Spinal cord (tissue), 10 donors: ENCODE results near the gene UVSSA. TPM values are rescaled to one million over a fixed set of nuclear protein-coding genes. Genes with fewer than 3 reads are reported as not detected.
"Not testable (repeated sequence)": the region's sequence is repeated elsewhere in the genome, so short reads cannot be mapped to it uniquely, and the experiment has no call there.

Experiments
- DNase-seq, 6 donors: peaks; one replicate each; pipeline versions ENCODE4 v3.0.0 to v3.0.0-alpha.2; 2013 to 2015; ENCODE audit warnings: low spot score in 6 of 6, low read depth in 4 of 6
- H3K27ac ChIP-seq: one replicate; pipeline ENCODE4 v1.5.1; 2013; ENCODE audit warnings: low read depth, low read length, control low read depth
- H3K27me3 ChIP-seq: one replicate; pipeline ENCODE4 v1.6.1; 2013; ENCODE audit warnings: low read length; ENCODE audit not compliant: control insufficient read depth, insufficient read depth
- H3K36me3 ChIP-seq: one replicate; pipeline ENCODE4 v1.6.1; 2013; ENCODE audit warnings: low read length; ENCODE audit not compliant: control insufficient read depth, insufficient read depth
- H3K4me1 ChIP-seq: one replicate; pipeline ENCODE4 v1.6.1; 2013; ENCODE audit warnings: low read length; ENCODE audit not compliant: control insufficient read depth, insufficient read depth
- H3K4me3 ChIP-seq: one replicate; pipeline ENCODE4 v1.5.1; 2013; ENCODE audit warnings: low read depth, low read length, control low read depth
- H3K9me3 ChIP-seq: one replicate; pipeline ENCODE4 v1.6.1; 2013; ENCODE audit warnings: low read length; ENCODE audit not compliant: control insufficient read depth, insufficient read depth
- WGBS: methylation state at CpG from one replicate; pipeline ENCODE4 v1.1.5; 2013; ENCODE audit warnings: missing lambda C conversion rate; ENCODE audit not compliant: insufficient coverage; 5-methylcytosine and 5-hydroxymethylcytosine counted together
- polyA plus RNA-seq, 2 donors: library from polyadenylated mRNA; unstranded; fragments of 120-200 nt; gene quantifications; one replicate each; pipeline ENCODE4 v1.2.1, GENCODE V29; 2013; ENCODE audit not compliant: insufficient read length in 2 of 2
- total RNA-seq, 2 donors: library from RNA; depleted of rRNA in 1 of 2; stranded (reverse); fragments of 120-200 nt in 1 of 2; fragments of >200 nt in 1 of 2; gene quantifications; one replicate each; pipeline versions ENCODE4 v1.2.3 to v1.2.4, GENCODE V29; 2013 to 2014
- donor health status: healthy.

UVSSA gene
- total and polyA plus RNA-seq, 4 donors = 7.5 to 27.7 (median 17.1) TPM

DNA sequence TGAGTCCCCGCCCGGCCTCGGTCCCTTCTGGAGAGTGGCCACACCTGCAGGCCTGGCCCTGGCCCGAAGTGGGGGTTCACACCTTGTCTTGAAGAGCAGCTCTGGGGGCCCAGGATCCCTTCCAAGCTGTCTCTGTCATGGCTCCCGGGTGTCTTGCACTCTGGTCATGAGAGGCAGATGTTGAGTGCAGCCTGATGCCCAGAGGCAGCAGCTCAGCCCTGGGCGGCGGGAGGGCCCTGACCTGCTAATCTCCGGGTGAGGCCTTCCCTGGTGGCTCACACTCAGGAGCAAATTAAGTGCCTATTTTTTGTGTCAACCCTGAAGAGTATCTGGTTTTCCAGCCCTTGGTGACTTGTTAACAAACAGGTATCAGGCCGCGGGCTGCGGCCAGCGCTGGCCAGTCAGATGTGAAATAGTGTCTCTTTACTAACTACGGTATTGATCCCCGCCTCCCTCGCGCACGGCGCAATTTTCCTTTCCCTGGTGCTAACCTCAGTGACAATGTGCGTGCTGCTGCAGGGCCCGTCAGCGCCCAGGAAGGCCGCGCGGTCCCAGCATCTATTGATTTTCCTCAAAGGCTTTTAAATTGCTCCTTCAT lies 35.0 kb downstream of the UVSSA start:
- WGBS = 68% methylated on average over 22 of the region's 24 CpGs
- H3K4me1 ChIP-seq = peaks cover 8% of the 10 kb centered on the region
- H3K4me3 ChIP-seq = no peak overlapping the region
- no peak overlapping the region for H3K27ac ChIP-seq
- H3K9me3 ChIP-seq = no peaks in the 10 kb centered on the region
- peak in 1 of 6 donors; percentile 55 for DNase-seq
- no peaks in the 10 kb centered on the region for H3K27me3 ChIP-seq
- H3K36me3 ChIP-seq = peaks cover 95% of the 10 kb centered on the region

DNA sequence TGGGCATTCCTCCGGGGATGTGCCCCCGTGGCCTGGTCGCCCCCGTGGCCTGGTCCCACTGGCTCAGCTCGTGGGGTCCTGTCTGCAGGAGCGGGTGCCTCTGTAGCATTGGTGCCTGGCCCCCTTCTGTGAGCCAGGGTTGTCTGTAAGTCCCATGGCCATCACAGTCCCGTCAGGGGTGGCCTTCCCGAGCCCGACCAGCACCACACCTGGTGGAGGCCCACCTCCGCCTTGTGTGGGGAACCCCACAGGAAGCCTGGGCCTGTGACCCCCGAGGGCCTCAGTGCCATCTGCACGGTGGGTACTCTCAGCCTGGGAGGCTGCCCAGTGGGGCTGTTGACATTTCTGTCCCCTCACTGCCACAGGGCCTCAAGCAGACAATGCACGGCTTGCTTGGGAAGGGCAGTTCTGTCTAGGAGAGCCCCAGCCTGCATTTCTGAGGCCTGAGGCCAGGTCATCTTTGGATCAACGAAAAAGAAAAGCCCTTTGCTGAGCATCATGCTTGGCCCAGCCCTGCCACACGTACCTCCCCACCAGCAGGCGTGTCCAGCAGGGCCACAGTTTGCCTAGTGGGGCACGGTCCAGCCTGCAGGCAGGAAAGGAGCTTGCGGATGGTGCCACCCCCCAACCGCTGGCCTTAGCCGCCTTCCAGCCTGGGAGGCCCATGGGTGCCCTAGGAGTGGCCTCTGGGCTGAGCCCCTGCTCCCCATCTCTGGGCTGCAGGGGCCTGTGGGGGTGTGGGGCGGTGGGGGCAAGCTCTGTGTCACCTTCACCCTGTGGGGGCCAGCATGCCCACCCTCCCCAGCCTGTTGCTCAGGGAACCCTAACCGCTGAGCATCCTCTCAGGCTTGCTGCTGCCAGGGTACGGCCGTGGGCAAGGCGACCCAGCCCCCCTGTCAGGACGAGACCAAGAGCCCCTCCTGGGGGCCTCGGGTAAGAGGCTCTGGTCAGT lies 36.0 kb downstream of the UVSSA start:
- peaks cover 87% of the 10 kb centered on the region for H3K36me3 ChIP-seq
- 82% methylated on average over 26 of the region's 27 CpGs for WGBS
- peaks cover 8% of the 10 kb centered on the region for H3K4me1 ChIP-seq
- no peak overlapping the region for H3K4me3 ChIP-seq
- no peak overlapping the region for H3K27ac ChIP-seq
- no peak for DNase-seq
- H3K27me3 ChIP-seq = no peaks in the 10 kb centered on the region
- H3K9me3 ChIP-seq = no peaks in the 10 kb centered on the region

DNA sequence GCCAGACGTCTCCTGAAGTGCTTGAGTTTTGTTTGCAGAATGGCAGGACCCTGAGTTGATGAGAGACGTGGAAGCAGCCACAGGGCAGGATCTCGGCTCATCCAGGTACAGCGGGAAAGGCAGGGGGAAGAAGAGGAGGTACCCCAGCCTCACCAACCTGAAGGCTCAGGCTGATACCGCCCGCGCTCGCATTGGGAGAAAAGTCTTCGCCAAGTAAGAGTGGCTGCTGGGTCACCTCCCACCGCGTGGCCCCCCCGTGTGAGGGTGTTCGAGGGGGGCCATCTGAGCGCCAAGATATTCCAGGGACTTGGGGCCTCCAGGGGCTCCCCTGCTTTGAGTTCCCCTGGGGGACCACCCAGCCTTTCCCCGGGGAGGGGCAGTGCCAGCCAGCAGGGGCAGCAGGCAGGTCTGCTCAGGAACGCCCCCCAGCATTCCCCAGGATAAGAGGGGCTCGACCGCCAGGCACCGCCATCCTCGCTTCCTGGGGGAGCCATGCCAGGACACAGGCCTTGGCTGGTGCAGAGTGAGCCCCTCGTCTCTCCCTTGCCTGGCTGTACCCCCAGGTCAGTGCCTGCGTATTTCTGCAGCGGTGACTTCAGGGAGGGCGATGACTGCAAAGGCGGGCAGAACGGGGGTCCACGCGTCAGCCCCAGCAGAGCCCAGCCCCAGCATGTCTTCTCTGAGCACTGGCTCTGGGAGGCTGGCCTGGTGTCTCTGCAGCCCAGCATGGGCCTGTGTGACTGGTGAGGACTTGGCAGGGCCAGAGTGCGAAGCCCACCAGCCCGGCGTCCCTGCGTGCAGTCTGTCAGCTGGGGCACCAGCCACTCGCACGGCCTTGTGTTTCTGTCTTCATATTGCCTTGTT lies 37.0 kb downstream of the UVSSA start:
- H3K4me1 ChIP-seq = peaks cover 8% of the 10 kb centered on the region
- peaks cover 78% of the 10 kb centered on the region for H3K36me3 ChIP-seq
- H3K27me3 ChIP-seq = no peaks in the 10 kb centered on the region
- no peak overlapping the region for H3K27ac ChIP-seq
- no peak for DNase-seq
- peaks cover 4% of the 10 kb centered on the region for H3K9me3 ChIP-seq
- WGBS = 93% methylated on average over 34 of the region's 34 CpGs
- no peak overlapping the region for H3K4me3 ChIP-seq

DNA sequence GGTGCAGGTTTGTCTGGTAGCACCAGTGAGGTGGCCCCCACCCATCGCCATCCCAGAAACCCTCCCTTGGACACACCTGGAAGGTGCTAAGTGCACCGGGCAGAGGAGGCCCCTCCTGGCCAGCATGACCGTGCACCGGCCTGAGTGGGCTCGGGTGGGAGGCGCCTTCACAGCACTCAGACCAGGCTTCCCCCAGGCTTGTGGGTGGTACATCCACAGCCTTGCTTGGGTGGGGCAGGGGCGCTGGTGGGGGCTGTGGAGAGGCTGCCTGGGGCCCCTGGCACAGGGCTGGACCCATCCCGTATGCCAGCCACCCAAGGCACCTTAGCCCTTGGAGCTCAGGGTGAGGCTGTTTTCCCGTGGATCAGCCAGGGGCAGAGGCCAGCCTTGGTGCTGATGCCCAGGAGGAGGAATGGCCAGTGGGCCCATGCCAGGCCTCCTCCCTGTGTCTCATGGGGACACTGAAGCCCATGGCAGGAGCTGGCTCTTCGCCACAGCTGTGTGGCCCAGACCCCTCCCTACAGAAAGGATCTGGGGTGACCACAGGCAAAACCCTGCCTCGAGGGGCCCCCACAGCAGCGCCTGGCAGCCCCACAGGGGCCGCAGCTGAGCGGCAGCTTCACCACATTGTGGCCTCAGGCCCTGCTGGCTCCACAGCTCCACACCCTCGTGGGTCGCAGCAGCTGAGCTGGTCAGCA lies 37.8 kb downstream of the UVSSA start:
- WGBS = 91% methylated on average over 15 of the region's 16 CpGs
- DNase-seq = no peak
- Histone ChIP-seq H3K27ac (no peak overlapping the region), H3K4me1 (peaks cover 8% of the 10 kb centered on the region), H3K9me3 (peaks cover 4% of the 10 kb centered on the region), H3K27me3 (no peaks in the 10 kb centered on the region), H3K36me3 (peaks cover 71% of the 10 kb centered on the region), H3K4me3 (no peak overlapping the region)

DNA sequence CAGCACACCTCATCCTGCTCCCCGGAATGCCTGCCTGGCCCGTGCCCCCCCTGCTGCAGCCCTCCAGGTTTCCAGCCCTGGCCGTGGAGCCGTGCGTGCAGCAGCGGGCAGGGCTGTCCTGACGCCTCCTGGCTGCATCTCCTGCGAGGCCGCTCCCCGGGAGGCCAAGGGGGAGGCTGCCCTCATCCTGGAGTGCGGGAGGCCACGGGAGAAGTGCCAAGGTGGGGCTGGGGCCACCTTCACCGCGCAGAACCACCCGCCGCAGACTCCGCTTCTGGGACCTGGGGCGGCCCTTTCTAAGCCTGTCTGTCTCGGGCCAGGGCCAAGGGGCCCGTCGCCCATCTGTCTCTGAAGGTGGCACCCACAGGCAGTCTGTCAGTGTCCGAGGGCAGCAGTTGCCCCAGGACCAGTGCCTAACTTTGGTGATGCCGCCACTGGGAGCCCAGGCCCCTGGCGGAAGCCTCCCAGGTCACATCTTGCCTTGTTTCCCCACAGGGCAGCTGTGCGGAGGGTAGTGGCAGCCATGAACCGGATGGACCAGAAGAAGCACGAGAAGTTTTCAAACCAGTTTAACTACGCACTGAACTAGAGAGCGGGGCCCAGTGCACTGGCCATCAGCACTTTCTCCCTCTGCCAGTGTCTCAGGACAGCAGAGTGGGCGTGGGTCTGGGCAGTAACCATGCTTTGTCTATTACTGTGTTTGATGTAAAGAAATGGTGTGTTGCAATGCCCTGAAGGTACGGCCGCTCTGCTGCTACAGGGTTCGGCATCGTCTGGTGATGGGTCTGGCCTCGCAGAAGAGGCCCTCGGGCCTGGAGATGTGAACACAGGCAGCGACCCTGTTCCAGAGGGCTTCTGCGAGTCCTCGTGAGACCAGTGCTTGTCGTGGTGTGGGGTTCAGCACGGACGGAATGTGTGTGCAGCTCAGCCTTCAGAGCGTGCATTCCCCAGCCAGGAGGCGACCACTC lies 38.6 kb downstream of the UVSSA start:
- Histone ChIP-seq H3K4me3 (no peak overlapping the region), H3K9me3 (peaks cover 4% of the 10 kb centered on the region), H3K36me3 (peaks cover 63% of the 10 kb centered on the region), H3K27me3 (no peaks in the 10 kb centered on the region), H3K27ac (no peak overlapping the region), H3K4me1 (peaks cover 8% of the 10 kb centered on the region)
- WGBS = 93% methylated on average over 44 of the region's 44 CpGs
- DNase-seq = no peak

DNA sequence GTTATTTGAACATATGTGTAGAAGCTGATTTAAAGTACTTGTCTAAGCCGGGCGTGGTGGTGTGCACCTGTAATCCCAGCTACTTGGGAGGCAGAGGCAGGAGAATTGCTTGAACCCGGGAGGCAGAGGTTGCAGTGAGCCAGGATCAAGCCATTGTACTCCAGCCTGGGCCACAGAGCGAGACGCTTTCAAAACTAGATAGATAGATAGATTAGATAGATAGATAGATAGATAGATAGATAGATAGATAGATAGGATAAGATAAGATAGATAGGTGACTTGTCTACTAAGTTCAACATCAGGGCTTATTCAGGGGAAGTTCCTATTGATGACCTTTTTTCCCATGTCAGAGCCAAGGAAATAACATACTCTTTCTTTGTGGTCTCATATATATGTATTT lies 46.4 kb downstream of the UVSSA start:
- H3K9me3 ChIP-seq, H3K27me3 ChIP-seq, H3K4me1 ChIP-seq, DNase-seq, H3K27ac ChIP-seq, H3K4me3 ChIP-seq: not testable (repeated sequence)
- WGBS = 94% methylated on average over 5 of the region's 5 CpGs
- H3K36me3 ChIP-seq = peaks cover 24% of the 10 kb centered on the region

DNA sequence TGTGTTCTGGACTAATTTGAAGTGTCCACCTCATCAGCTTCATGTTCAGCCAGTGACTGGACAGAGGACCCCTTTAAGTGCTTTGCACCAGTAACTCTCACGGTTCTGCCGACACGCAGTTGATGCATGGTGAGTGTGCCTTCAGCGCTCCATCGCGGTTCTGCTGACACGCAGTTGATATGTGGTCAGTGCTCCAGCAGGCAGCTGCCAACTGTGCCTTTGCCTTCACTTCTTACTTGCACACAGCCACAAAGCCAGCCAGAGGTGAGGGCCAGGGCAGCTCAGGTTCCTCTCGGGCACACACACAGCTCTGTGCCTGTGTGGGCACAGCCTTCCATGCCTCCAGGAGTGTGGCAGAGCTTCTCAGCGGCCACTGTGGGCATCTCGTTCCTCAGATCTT lies 46.9 kb downstream of the UVSSA start:
- no peaks in the 10 kb centered on the region for H3K27me3 ChIP-seq
- WGBS = 87% methylated on average over 8 of the region's 10 CpGs
- no peak overlapping the region for H3K4me3 ChIP-seq
- no peak for DNase-seq
- H3K9me3 ChIP-seq = peaks cover 8% of the 10 kb centered on the region
- no peaks in the 10 kb centered on the region for H3K4me1 ChIP-seq
- H3K36me3 ChIP-seq = peaks cover 24% of the 10 kb centered on the region
- no peak overlapping the region for H3K27ac ChIP-seq

DNA sequence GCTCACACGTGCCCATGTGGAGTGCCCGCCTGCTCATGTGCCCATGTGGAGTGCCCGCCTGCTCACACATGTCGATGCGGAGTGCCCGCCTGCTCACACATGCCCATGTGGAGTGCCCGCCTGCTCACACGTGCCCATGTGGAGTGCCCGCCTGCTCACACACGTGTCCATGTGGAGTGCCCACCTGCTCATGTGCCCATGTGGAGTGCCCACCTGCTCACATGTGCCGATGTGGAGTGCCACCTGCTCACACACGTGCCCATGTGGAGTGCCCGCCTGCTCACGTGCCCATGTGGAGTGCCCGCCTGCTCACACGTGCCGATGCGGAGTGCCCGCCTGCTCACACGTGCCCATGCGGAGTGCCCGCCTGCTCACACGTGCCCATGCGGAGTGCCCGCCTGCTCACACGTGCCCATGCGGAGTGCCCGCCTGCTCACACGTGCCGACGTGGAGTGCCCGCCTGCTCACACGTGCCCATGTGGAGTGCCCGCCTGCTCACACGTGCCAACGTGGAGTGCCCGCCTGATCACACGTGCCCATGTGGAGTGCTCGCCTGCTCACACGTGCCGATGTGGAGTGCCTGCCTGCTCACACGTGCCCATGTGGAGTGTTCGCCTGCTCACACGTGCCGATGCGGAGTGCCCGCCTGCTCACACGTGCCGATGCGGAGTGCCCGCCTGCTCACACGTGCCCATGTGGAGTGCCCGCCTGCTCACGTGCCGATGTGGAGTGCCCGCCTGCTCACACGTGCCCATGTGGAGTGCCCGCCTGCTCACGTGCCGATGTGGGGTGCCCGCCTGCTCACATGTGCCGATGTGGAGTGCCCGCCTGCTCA lies 47.8 kb downstream of the UVSSA start:
- H3K9me3 ChIP-seq, H3K27ac ChIP-seq, H3K4me3 ChIP-seq, DNase-seq, H3K27me3 ChIP-seq, H3K4me1 ChIP-seq: not testable (repeated sequence)
- 99% methylated on average over 63 of the region's 63 CpGs for WGBS
- peaks cover 24% of the 10 kb centered on the region for H3K36me3 ChIP-seq
